ENCODE measurements around the gene RBFOX2. TPM values are rescaled to one million over a fixed set of nuclear protein-coding genes. Genes with fewer than 3 reads are reported as not detected.

RBFOX2 gene
- polyA plus RNA-seq, 1 donor, result 190 TPM

- no peak for DNase-seq
Measured at GRCh38 chr22:35923026-35923425, 105.6 kb downstream of the RBFOX2 start.

- peak; percentile 79 for DNase-seq
Measured at GRCh38 chr22:35921777-35922176, 106.8 kb downstream of the RBFOX2 start.

- DNase-seq, result peak; percentile 42
Measured at GRCh38 chr22:35921044-35921443, 107.6 kb downstream of the RBFOX2 start.

- DNase-seq, result no peak
Measured at GRCh38 chr22:35919002-35919542, 109.6 kb downstream of the RBFOX2 start.

GRCh38 chr22:35918456-35918855 is 110.2 kb downstream of the RBFOX2 start:
- no peak for DNase-seq

- DNase-seq, result no peak
Measured at GRCh38 chr22:35917651-35918050, 111.0 kb downstream of the RBFOX2 start.

GRCh38 chr22:35915477-35916013 is 113.1 kb downstream of the RBFOX2 start:
- DNase-seq, result no peak

- DNase-seq, result peak; percentile 88
Measured at GRCh38 chr22:35914665-35915476, 113.8 kb downstream of the RBFOX2 start.

- DNase-seq, result no peak
Measured at GRCh38 chr22:35914357-35914664, 114.3 kb downstream of the RBFOX2 start.

- no peak for DNase-seq
Measured at GRCh38 chr22:35913925-35914324, 114.7 kb downstream of the RBFOX2 start.

GRCh38 chr22:35912658-35913057 is 116.0 kb downstream of the RBFOX2 start:
- DNase-seq, result no peak

GRCh38 chr22:35911877-35912276 is 116.7 kb downstream of the RBFOX2 start:
- no peak for DNase-seq

GRCh38 chr22:35910926-35911325 is 117.7 kb downstream of the RBFOX2 start:
- DNase-seq, result no peak

GRCh38 chr22:35910003-35910769 is 118.4 kb downstream of the RBFOX2 start:
- DNase-seq, result no peak

- no peak for DNase-seq
Measured at GRCh38 chr22:35905894-35906293, 122.7 kb downstream of the RBFOX2 start.

GRCh38 chr22:35904752-35905151 is 123.9 kb downstream of the RBFOX2 start:
- no peak for DNase-seq

- DNase-seq, result no peak
Measured at GRCh38 chr22:35904336-35904692, 124.3 kb downstream of the RBFOX2 start.

- DNase-seq, result no peak
Measured at GRCh38 chr22:35903571-35904335, 124.9 kb downstream of the RBFOX2 start.

- no peak for DNase-seq
Measured at GRCh38 chr22:35900483-35901168, 128.0 kb downstream of the RBFOX2 start.

GRCh38 chr22:35899736-35900135 is 128.9 kb downstream of the RBFOX2 start:
- no peak for DNase-seq

- no peak for DNase-seq
Measured at GRCh38 chr22:35896111-35896705, 132.4 kb downstream of the RBFOX2 start.
